ENCODE measurements around the gene OR4P4.

DNA sequence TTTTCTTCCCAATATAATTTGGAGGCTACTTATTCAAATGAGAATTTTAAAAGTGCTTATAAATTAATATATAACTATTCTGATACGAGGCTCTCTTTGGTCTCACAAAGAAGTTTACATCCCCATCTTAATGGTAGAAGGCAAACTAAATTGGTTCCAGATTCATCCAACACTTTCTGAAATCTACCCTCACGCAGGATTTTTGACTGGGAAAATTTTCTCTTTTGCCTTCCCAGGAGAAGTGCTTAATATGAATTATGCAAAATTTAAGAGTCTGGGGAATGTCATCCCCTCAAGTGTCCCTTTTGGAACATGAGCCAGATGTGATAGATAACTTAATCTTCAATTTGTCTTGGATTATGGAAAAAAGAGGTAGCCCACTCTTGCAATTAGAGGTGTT, 27.4 kb upstream of the OR4P4 start, which contains the start of gene OR4C11:
- TF ChIP-seq POLR2A (IDR thresholded peaks at IDR 0.05) = no peak
- TF ChIP-seq, protein P1, sequence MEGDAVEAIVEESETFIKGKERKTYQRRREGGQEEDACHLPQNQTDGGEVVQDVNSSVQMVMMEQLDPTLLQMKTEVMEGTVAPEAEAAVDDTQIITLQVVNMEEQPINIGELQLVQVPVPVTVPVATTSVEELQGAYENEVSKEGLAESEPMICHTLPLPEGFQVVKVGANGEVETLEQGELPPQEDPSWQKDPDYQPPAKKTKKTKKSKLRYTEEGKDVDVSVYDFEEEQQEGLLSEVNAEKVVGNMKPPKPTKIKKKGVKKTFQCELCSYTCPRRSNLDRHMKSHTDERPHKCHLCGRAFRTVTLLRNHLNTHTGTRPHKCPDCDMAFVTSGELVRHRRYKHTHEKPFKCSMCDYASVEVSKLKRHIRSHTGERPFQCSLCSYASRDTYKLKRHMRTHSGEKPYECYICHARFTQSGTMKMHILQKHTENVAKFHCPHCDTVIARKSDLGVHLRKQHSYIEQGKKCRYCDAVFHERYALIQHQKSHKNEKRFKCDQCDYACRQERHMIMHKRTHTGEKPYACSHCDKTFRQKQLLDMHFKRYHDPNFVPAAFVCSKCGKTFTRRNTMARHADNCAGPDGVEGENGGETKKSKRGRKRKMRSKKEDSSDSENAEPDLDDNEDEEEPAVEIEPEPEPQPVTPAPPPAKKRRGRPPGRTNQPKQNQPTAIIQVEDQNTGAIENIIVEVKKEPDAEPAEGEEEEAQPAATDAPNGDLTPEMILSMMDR (IDR thresholded peaks at IDR 0.05) = no peak

All from thyroid gland (tissue), 4 donors.